ENCODE measurements around the gene BBX.

Gene BBX

GRCh38 chr3:107578091-107578490, 55.3 kb downstream of the BBX start:
- H3K18ac ChIP-seq (ENCODE audit: low read length) = no peak overlapping the region
- no peak overlapping the region for H2BK120ac ChIP-seq (ENCODE audit: low read depth, low read length)
- H3K79me2 ChIP-seq (ENCODE audit: control insufficient read depth, insufficient read depth, low read length) = no peaks in the 10 kb centered on the region
- peaks cover 3% of the 10 kb centered on the region for H3K4me1 ChIP-seq (ENCODE audit: control insufficient read depth, low read depth, low read length)
- H3K9ac ChIP-seq (ENCODE audit: low read length) = no peak overlapping the region
- no peak overlapping the region for H4K8ac ChIP-seq (ENCODE audit: low read depth, low read length)
- no peaks in the 10 kb centered on the region for H3K27me3 ChIP-seq (ENCODE audit: insufficient read depth, low read length, poor library complexity)
- H3K36me3 ChIP-seq (ENCODE audit: control insufficient read depth, insufficient read depth, low read length) = no peaks in the 10 kb centered on the region
- H4K5ac ChIP-seq (ENCODE audit: low read length) = no peak overlapping the region
- H3K4me2 ChIP-seq (ENCODE audit: low read length) = no peak overlapping the region
- no peak overlapping the region for H3K4ac ChIP-seq (ENCODE audit: low read depth, low read length)
- no peak overlapping the region for H3K4me3 ChIP-seq (ENCODE audit: low read length)
- no peak overlapping the region for H3K27ac ChIP-seq (ENCODE audit: low read depth, low read length)
- H3K56ac ChIP-seq (ENCODE audit: low read length) = no peak overlapping the region
- peaks cover 2% of the 10 kb centered on the region for H3K79me1 ChIP-seq (ENCODE audit: low read length)
- WGBS (ENCODE audit: extremely low coverage, insufficient coverage, low lambda C conversion rate) = no CpG with 5 or more reads among the region's 2 CpGs
- peak; percentile 58 for DNase-seq
- no peak overlapping the region for H2AK5ac ChIP-seq (ENCODE audit: low read length)
- no peak overlapping the region for H2BK5ac ChIP-seq (ENCODE audit: low read length)
- no peak overlapping the region for H3K23ac ChIP-seq (ENCODE audit: low read length)
- H2BK15ac ChIP-seq (replicated peaks; ENCODE audit: low read depth) = no peak overlapping the region

GRCh38 chr3:107578523-107578922, 55.8 kb downstream of the BBX start:
- Histone ChIP-seq H3K23ac (ENCODE audit: low read length) (no peak overlapping the region), H3K4me2 (ENCODE audit: low read length) (no peak overlapping the region), H4K8ac (ENCODE audit: low read depth, low read length) (no peak overlapping the region), H3K79me1 (ENCODE audit: low read length) (peaks cover 2% of the 10 kb centered on the region), H3K4ac (ENCODE audit: low read depth, low read length) (no peak overlapping the region), H3K36me3 (ENCODE audit: control insufficient read depth, insufficient read depth, low read length) (no peaks in the 10 kb centered on the region), H3K79me2 (ENCODE audit: control insufficient read depth, insufficient read depth, low read length) (no peaks in the 10 kb centered on the region), H3K4me1 (ENCODE audit: control insufficient read depth, low read depth, low read length) (peaks cover 3% of the 10 kb centered on the region), H2BK15ac (replicated peaks; ENCODE audit: low read depth) (no peak overlapping the region), H2AK5ac (ENCODE audit: low read length) (no peak overlapping the region), H4K5ac (ENCODE audit: low read length) (no peak overlapping the region), H2BK5ac (ENCODE audit: low read length) (no peak overlapping the region), H3K4me3 (ENCODE audit: low read length) (no peak overlapping the region), H3K27me3 (ENCODE audit: insufficient read depth, low read length, poor library complexity) (no peaks in the 10 kb centered on the region), H2BK120ac (ENCODE audit: low read depth, low read length) (no peak overlapping the region), H3K9ac (ENCODE audit: low read length) (no peak overlapping the region), H3K18ac (ENCODE audit: low read length) (no peak overlapping the region), H3K27ac (ENCODE audit: low read depth, low read length) (no peak overlapping the region), H3K56ac (ENCODE audit: low read length) (no peak overlapping the region)
- peak; percentile 81 for DNase-seq
- WGBS (ENCODE audit: extremely low coverage, insufficient coverage, low lambda C conversion rate) = no CpG with 5 or more reads among the region's 3 CpGs

DNA sequence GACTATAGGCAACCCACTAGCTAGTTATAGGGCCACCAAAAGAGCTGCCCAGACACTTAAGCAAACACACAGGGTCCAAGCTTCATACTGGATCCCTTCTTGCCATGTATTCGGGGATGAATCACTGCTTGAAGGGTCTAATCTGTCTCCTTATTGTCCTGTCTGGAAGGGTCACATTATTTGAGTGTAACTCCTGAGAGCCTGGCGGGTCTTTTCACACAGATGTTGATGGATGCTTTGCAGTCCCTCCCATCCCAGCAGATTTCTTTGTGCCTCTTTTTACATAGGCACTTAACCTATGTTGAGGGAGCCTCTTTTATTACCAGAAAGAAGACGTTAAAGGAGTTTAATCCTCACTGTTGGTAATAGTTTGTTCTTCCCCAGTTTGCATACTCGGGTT, 56.6 kb downstream of the BBX start:
- DNase-seq = no peak
- Histone ChIP-seq H3K56ac (ENCODE audit: low read length) (no peak overlapping the region), H3K36me3 (ENCODE audit: control insufficient read depth, insufficient read depth, low read length) (no peaks in the 10 kb centered on the region), H3K9ac (ENCODE audit: low read length) (no peak overlapping the region), H3K79me2 (ENCODE audit: control insufficient read depth, insufficient read depth, low read length) (no peaks in the 10 kb centered on the region), H3K4me3 (ENCODE audit: low read length) (no peak overlapping the region), H3K4ac (ENCODE audit: low read depth, low read length) (no peak overlapping the region), H4K8ac (ENCODE audit: low read depth, low read length) (no peak overlapping the region), H3K79me1 (ENCODE audit: low read length) (peaks cover 2% of the 10 kb centered on the region), H3K27me3 (ENCODE audit: insufficient read depth, low read length, poor library complexity) (no peaks in the 10 kb centered on the region), H3K23ac (ENCODE audit: low read length) (no peak overlapping the region), H3K18ac (ENCODE audit: low read length) (no peak overlapping the region), H4K5ac (ENCODE audit: low read length) (no peak overlapping the region), H3K4me2 (ENCODE audit: low read length) (no peak overlapping the region), H2BK15ac (replicated peaks; ENCODE audit: low read depth) (no peak overlapping the region), H2AK5ac (ENCODE audit: low read length) (no peak overlapping the region), H3K27ac (ENCODE audit: low read depth, low read length) (no peak overlapping the region), H3K4me1 (ENCODE audit: control insufficient read depth, low read depth, low read length) (peaks cover 3% of the 10 kb centered on the region), H2BK120ac (ENCODE audit: low read depth, low read length) (no peak overlapping the region), H2BK5ac (ENCODE audit: low read length) (no peak overlapping the region)
- WGBS (ENCODE audit: extremely low coverage, insufficient coverage, low lambda C conversion rate) = no CpG with 5 or more reads among the region's 4 CpGs

GRCh38 chr3:107581230-107581629, 58.5 kb downstream of the BBX start:
- H3K27ac ChIP-seq (ENCODE audit: low read depth, low read length) = no peak overlapping the region
- no peak overlapping the region for H3K56ac ChIP-seq (ENCODE audit: low read length)
- H3K4me1 ChIP-seq (ENCODE audit: control insufficient read depth, low read depth, low read length) = peaks cover 3% of the 10 kb centered on the region
- no peak overlapping the region for H3K4me3 ChIP-seq (ENCODE audit: low read length)
- no CpG with 5 or more reads among the region's 1 CpG for WGBS (ENCODE audit: extremely low coverage, insufficient coverage, low lambda C conversion rate)
- no peaks in the 10 kb centered on the region for H3K27me3 ChIP-seq (ENCODE audit: insufficient read depth, low read length, poor library complexity)
- H2BK120ac ChIP-seq (ENCODE audit: low read depth, low read length) = no peak overlapping the region
- H3K23ac ChIP-seq (ENCODE audit: low read length) = no peak overlapping the region
- no peaks in the 10 kb centered on the region for H3K36me3 ChIP-seq (ENCODE audit: control insufficient read depth, insufficient read depth, low read length)
- H2BK15ac ChIP-seq (replicated peaks; ENCODE audit: low read depth) = no peak overlapping the region
- H3K79me1 ChIP-seq (ENCODE audit: low read length) = peaks cover 3% of the 10 kb centered on the region
- H3K4me2 ChIP-seq (ENCODE audit: low read length) = no peak overlapping the region
- no peak overlapping the region for H2BK5ac ChIP-seq (ENCODE audit: low read length)
- DNase-seq = no peak
- H2AK5ac ChIP-seq (ENCODE audit: low read length) = no peak overlapping the region
- no peak overlapping the region for H3K4ac ChIP-seq (ENCODE audit: low read depth, low read length)
- H3K79me2 ChIP-seq (ENCODE audit: control insufficient read depth, insufficient read depth, low read length) = no peaks in the 10 kb centered on the region
- no peak overlapping the region for H4K5ac ChIP-seq (ENCODE audit: low read length)
- no peak overlapping the region for H3K9ac ChIP-seq (ENCODE audit: low read length)
- H3K18ac ChIP-seq (ENCODE audit: low read length) = no peak overlapping the region
- no peak overlapping the region for H4K8ac ChIP-seq (ENCODE audit: low read depth, low read length)

- Histone ChIP-seq H2AK5ac (ENCODE audit: low read length) (no peak overlapping the region), H3K4ac (ENCODE audit: low read depth, low read length) (peak overlapping the region; percentile 2), H3K4me3 (ENCODE audit: low read length) (no peak overlapping the region), H2BK15ac (replicated peaks; ENCODE audit: low read depth) (no peak overlapping the region), H3K18ac (ENCODE audit: low read length) (no peak overlapping the region), H2BK5ac (ENCODE audit: low read length) (no peak overlapping the region), H3K4me1 (ENCODE audit: control insufficient read depth, low read depth, low read length) (no peaks in the 10 kb centered on the region), H3K56ac (ENCODE audit: low read length) (no peak overlapping the region), H3K36me3 (ENCODE audit: control insufficient read depth, insufficient read depth, low read length) (no peaks in the 10 kb centered on the region), H3K27ac (ENCODE audit: low read depth, low read length) (no peak overlapping the region), H2BK120ac (ENCODE audit: low read depth, low read length) (no peak overlapping the region), H4K8ac (ENCODE audit: low read depth, low read length) (no peak overlapping the region), H3K4me2 (ENCODE audit: low read length) (no peak overlapping the region), H3K27me3 (ENCODE audit: insufficient read depth, low read length, poor library complexity) (no peaks in the 10 kb centered on the region), H3K79me2 (ENCODE audit: control insufficient read depth, insufficient read depth, low read length) (no peaks in the 10 kb centered on the region), H3K9ac (ENCODE audit: low read length) (no peak overlapping the region), H4K5ac (ENCODE audit: low read length) (no peak overlapping the region), H3K23ac (ENCODE audit: low read length) (no peak overlapping the region), H3K79me1 (ENCODE audit: low read length) (peaks cover 3% of the 10 kb centered on the region)
- DNase-seq = no peak
- WGBS (ENCODE audit: extremely low coverage, insufficient coverage, low lambda C conversion rate) = no CpG with 5 or more reads among the region's 1 CpG
These were observed 65.5 kb downstream of the BBX start for GRCh38 chr3:107588217-107588616.

- no peak overlapping the region for H3K23ac ChIP-seq (ENCODE audit: low read length)
- H3K56ac ChIP-seq (ENCODE audit: low read length) = no peak overlapping the region
- H2BK120ac ChIP-seq (ENCODE audit: low read depth, low read length) = no peak overlapping the region
- H3K9ac ChIP-seq (ENCODE audit: low read length) = no peak overlapping the region
- no peak overlapping the region for H3K27ac ChIP-seq (ENCODE audit: low read depth, low read length)
- no peak overlapping the region for H3K4me3 ChIP-seq (ENCODE audit: low read length)
- no peaks in the 10 kb centered on the region for H3K4me1 ChIP-seq (ENCODE audit: control insufficient read depth, low read depth, low read length)
- WGBS (ENCODE audit: extremely low coverage, insufficient coverage, low lambda C conversion rate) = no CpG with 5 or more reads among the region's 1 CpG
- no peak overlapping the region for H2BK5ac ChIP-seq (ENCODE audit: low read length)
- H3K79me1 ChIP-seq (ENCODE audit: low read length) = peaks cover 3% of the 10 kb centered on the region
- no peak overlapping the region for H3K18ac ChIP-seq (ENCODE audit: low read length)
- H2AK5ac ChIP-seq (ENCODE audit: low read length) = no peak overlapping the region
- no peak overlapping the region for H2BK15ac ChIP-seq (replicated peaks; ENCODE audit: low read depth)
- H3K79me2 ChIP-seq (ENCODE audit: control insufficient read depth, insufficient read depth, low read length) = no peaks in the 10 kb centered on the region
- no peak for DNase-seq
- no peaks in the 10 kb centered on the region for H3K27me3 ChIP-seq (ENCODE audit: insufficient read depth, low read length, poor library complexity)
- no peak overlapping the region for H3K4ac ChIP-seq (ENCODE audit: low read depth, low read length)
- H3K4me2 ChIP-seq (ENCODE audit: low read length) = no peak overlapping the region
- no peak overlapping the region for H4K5ac ChIP-seq (ENCODE audit: low read length)
- H3K36me3 ChIP-seq (ENCODE audit: control insufficient read depth, insufficient read depth, low read length) = no peaks in the 10 kb centered on the region
- H4K8ac ChIP-seq (ENCODE audit: low read depth, low read length) = no peak overlapping the region
These were observed 66.7 kb downstream of the BBX start for GRCh38 chr3:107589454-107589853.
